ENCODE results near the gene PLXND1. TPM values are rescaled to one million over a fixed set of nuclear protein-coding genes. Genes with fewer than 3 reads are reported as not detected.

The PLXND1 gene
- total RNA-seq, 1 donor from 2014 or later, result 3.1 TPM

- intact Hi-C loops (cut with micrococcal nuclease), result no loop called here
- ATAC-seq (ENCODE audit: low read depth) (no peak), DNase-seq (no peak)
- Mint-ChIP-seq H3K36me3 (ENCODE audit: low read depth) (no peaks in the 10 kb centered on the region), H3K27me3 (no peaks in the 10 kb centered on the region), H3K27ac (no peak overlapping the region), H3K4me3 (no peak overlapping the region), H3K4me1 (peaks cover 7% of the 10 kb centered on the region), H3K9me3 (no peaks in the 10 kb centered on the region)
- CTCF ChIA-PET, result no interaction called here
- TF ChIP-seq CTCF (IDR thresholded peaks at IDR 0.05), result no peak
- POLR2A ChIA-PET, result no interaction called here
Observed at GRCh38 chr3:129632556-129632955, 26.1 kb upstream of the PLXND1 start.

GRCh38 chr3:129632056-129632455 is 25.6 kb upstream of the PLXND1 start:
- no peak for TF ChIP-seq CTCF (IDR thresholded peaks at IDR 0.05)
- H3K27me3 Mint-ChIP-seq, result no peaks in the 10 kb centered on the region
- no peaks in the 10 kb centered on the region for H3K36me3 Mint-ChIP-seq (ENCODE audit: low read depth)
- DNase-seq, result no peak
- ChIA-PET CTCF (no interaction called here), POLR2A (no interaction called here)
- peaks cover 12% of the 10 kb centered on the region for H3K4me1 Mint-ChIP-seq
- H3K4me3 Mint-ChIP-seq, result no peak overlapping the region
- intact Hi-C loops (cut with micrococcal nuclease), result no loop called here
- ATAC-seq (ENCODE audit: low read depth), result no peak
- no peaks in the 10 kb centered on the region for H3K9me3 Mint-ChIP-seq
- no peak overlapping the region for H3K27ac Mint-ChIP-seq

- intact Hi-C loops (cut with micrococcal nuclease), result loop anchor here (5.0 to 10.0 kb wide), 4 partner anchors 247 to 1263 kb away; partner anchors contain the start of gene ATP2C1
- CTCF ChIA-PET, result interaction anchor here (0.8 to 1.8 kb wide), 3 partner anchors 139 to 199 kb away, joined by 3 to 6 read pairs (median 3); no protein-coding TSS in a partner anchor
- H3K9me3 Mint-ChIP-seq, result no peaks in the 10 kb centered on the region
- H3K4me1 Mint-ChIP-seq, result peaks cover 21% of the 10 kb centered on the region
- H3K27ac Mint-ChIP-seq, result no peak overlapping the region
- DNase-seq (no peak), ATAC-seq (ENCODE audit: low read depth) (no peak)
- H3K36me3 Mint-ChIP-seq (ENCODE audit: low read depth), result no peaks in the 10 kb centered on the region
- POLR2A ChIA-PET, result no interaction called here
- no peak for TF ChIP-seq CTCF (IDR thresholded peaks at IDR 0.05)
- H3K4me3 Mint-ChIP-seq, result no peak overlapping the region
- H3K27me3 Mint-ChIP-seq, result no peaks in the 10 kb centered on the region
Observed at GRCh38 chr3:129629011-129629410, 22.5 kb upstream of the PLXND1 start.

- Mint-ChIP-seq H3K27me3 (no peaks in the 10 kb centered on the region), H3K27ac (no peak overlapping the region), H3K4me3 (peak overlapping the region; percentile 93), H3K4me1 (peaks cover 21% of the 10 kb centered on the region), H3K36me3 (ENCODE audit: low read depth) (no peaks in the 10 kb centered on the region), H3K9me3 (no peaks in the 10 kb centered on the region)
- TF ChIP-seq CTCF (IDR thresholded peaks at IDR 0.05), result no peak
- DNase-seq (no peak), ATAC-seq (ENCODE audit: low read depth) (no peak)
- intact Hi-C loops (cut with micrococcal nuclease), result loop anchor here (1.0 to 10.0 kb wide), 8 partner anchors 197 to 1264 kb away; partner anchors contain the start of gene ATP2C1
- ChIA-PET POLR2A (interaction anchor here (0.9 to 1.3 kb wide), 3 partner anchors 51 to 197 kb away, joined by 3 to 4 read pairs (median 3); partner anchors contain the start of genes IFT122 and MBD4), CTCF (interaction anchor here (0.9 to 1.8 kb wide), 6 partner anchors 21 to 297 kb away, joined by 3 to 13 read pairs (median 3); no protein-coding TSS in a partner anchor)
Observed at GRCh38 chr3:129628169-129628522, 21.7 kb upstream of the PLXND1 start.

- POLR2A ChIA-PET, result interaction anchor here (0.7 to 1.3 kb wide), 5 partner anchors 22 to 198 kb away, joined by 3 to 5 read pairs (median 4); partner anchors contain the start of genes IFT122 and MBD4
- peak; percentile 48 for DNase-seq
- CTCF ChIA-PET, result interaction anchor here (0.9 to 1.8 kb wide), 8 partner anchors 22 to 297 kb away, joined by 3 to 13 read pairs (median 4); no protein-coding TSS in a partner anchor
- no peaks in the 10 kb centered on the region for H3K36me3 Mint-ChIP-seq (ENCODE audit: low read depth)
- no peaks in the 10 kb centered on the region for H3K27me3 Mint-ChIP-seq
- peak; percentile 65 for ATAC-seq (ENCODE audit: low read depth)
- intact Hi-C loops (cut with micrococcal nuclease), result loop anchor here (1.0 to 10.0 kb wide), 13 partner anchors 23 to 1265 kb away; partner anchors contain the start of genes ATP2C1 and IFT122
- TF ChIP-seq CTCF (IDR thresholded peaks at IDR 0.05), result no peak
- H3K4me1 Mint-ChIP-seq, result peaks cover 21% of the 10 kb centered on the region
- H3K9me3 Mint-ChIP-seq, result no peaks in the 10 kb centered on the region
- peak overlapping the region; percentile 93 for H3K4me3 Mint-ChIP-seq
- peak overlapping the region; percentile 76 for H3K27ac Mint-ChIP-seq
Observed at GRCh38 chr3:129627350-129628168, 21.1 kb upstream of the PLXND1 start.
